K562 (cell line): ENCODE data around the gene PDCD11. TPM values are rescaled to one million over a fixed set of nuclear protein-coding genes. Genes with fewer than 3 reads are reported as not detected.

Source experiments
- ATAC-seq: fragments of 200-7000 bp; cut with Tn5 transposase; 3 replicates; pipeline ENCODE4 v1.9.1; 2020; ENCODE audit warnings: moderate library complexity
- BruUV-seq: library from RNA; stranded (reverse); fragments of 400-500 nt; replicated peaks from 2 replicates; lab custom pipeline; 2021; lab: Mats Ljungman, UMichigan
- CTCF ChIA-PET: fragments of 300-600 bp; formaldehyde crosslinking; extraction: SDS; loops from one replicate; lab custom pipeline; 2021; ENCODE audit warnings: low intra/inter-chr PET ratio; lab: Yijun Ruan, JAX
- POLR2A ChIA-PET: fragments of 300-600, 350-650 bp; sonication (Branson Sonifier 250); formaldehyde crosslinking; extraction: SDS; loops from one replicate; lab custom pipeline; 2021; ENCODE audit warnings: antibody characterized with exemption, inconsistent platforms; lab: Yijun Ruan, JAX
- DNase-seq, 4 experiments: peaks; one replicate each; pipeline versions ENCODE4 v3.0.0 to v3.0.0-alpha.2; 2011 to 2018; ENCODE audit warnings: low spot score in 3 of 4, mixed read lengths in 3 of 4; ENCODE audit errors: extremely low read depth in 1 of 4
- FAIRE-seq: peaks from 2 replicates; lab custom pipeline; 2011; peaks lifted over from hg19 to GRCh38; lab: Jason Lieb, UNC
- H2AFZ ChIP-seq: 2 replicates; pipeline ENCODE4 v1.6.0; 2011; ENCODE audit warnings: low read depth, low read length, control low read depth, inconsistent platforms
- H3K27ac ChIP-seq: fragments of 200-600 bp; 3 replicates; pipeline ENCODE4 v1.8.0; 2011; ENCODE audit warnings: low read depth, mild to moderate bottlenecking, control low read depth, inconsistent platforms, low read length, moderate library complexity, mixed read lengths; ENCODE audit errors: extremely low read depth
- H3K27me3 ChIP-seq, 2 experiments: fragments of 300-600 bp in 1 of 2; 2 replicates in 1 of 2; 3 replicates in 1 of 2; pipeline versions ENCODE4 v1.6.0 to v1.8.0; 2011; ENCODE audit warnings: inconsistent platforms in 2 of 2, low read length in 2 of 2, mild to moderate bottlenecking in 1 of 2, mixed read lengths in 1 of 2, moderate library complexity in 1 of 2; ENCODE audit not compliant: control insufficient read depth in 2 of 2, insufficient read depth in 2 of 2
- H3K36me3 ChIP-seq: fragments of 300-600 bp; 3 replicates; pipeline ENCODE4 v1.8.0; 2011; ENCODE audit warnings: mild to moderate bottlenecking, low read length, inconsistent platforms; ENCODE audit not compliant: control insufficient read depth, insufficient read depth
- H3K4me1 ChIP-seq, 2 experiments: fragments of 200-600 bp in 1 of 2; replicated peaks in 1 of 2; 2 replicates in 1 of 2; 3 replicates in 1 of 2; pipeline versions ENCODE4 v1.5.1 to v1.8.0; 2011; ENCODE audit warnings: inconsistent platforms in 2 of 2, low read length in 2 of 2, mild to moderate bottlenecking in 1 of 2, mixed read lengths in 1 of 2, moderate library complexity in 1 of 2; ENCODE audit not compliant: control insufficient read depth in 2 of 2, insufficient read depth in 2 of 2
- H3K4me2 ChIP-seq: 2 replicates; pipeline ENCODE4 v1.6.1; 2011; ENCODE audit warnings: low read length, control low read depth, inconsistent platforms, mixed read lengths; ENCODE audit not compliant: insufficient read depth
- H3K4me3 ChIP-seq: fragments of 200-600 bp; sonication (generic), shearing (Covaris generic); 2 replicates; pipeline ENCODE4 v1.5.1; 2016; ENCODE audit warnings: control low read depth, inconsistent platforms
- H3K79me2 ChIP-seq: fragments of 200-600 bp; 3 replicates; pipeline ENCODE4 v1.8.0; 2011; ENCODE audit warnings: low read length, inconsistent platforms; ENCODE audit not compliant: control insufficient read depth, insufficient read depth
- H3K9ac ChIP-seq, 2 experiments: 2 replicates each; pipeline versions ENCODE4 v1.6.0 to v1.6.1; 2011; ENCODE audit warnings: low read depth in 2 of 2, low read length in 2 of 2, control low read depth in 1 of 2, inconsistent platforms in 1 of 2, mild to moderate bottlenecking in 1 of 2, mixed read lengths in 1 of 2; ENCODE audit not compliant: insufficient read depth in 1 of 2
- H3K9me1 ChIP-seq: one replicate; pipeline ENCODE4 v1.6.0; 2011; ENCODE audit warnings: inconsistent platforms, mild to moderate bottlenecking, low read length, moderate library complexity; ENCODE audit not compliant: control insufficient read depth, insufficient read depth
- H3K9me3 ChIP-seq: replicated peaks from 2 replicates; pipeline ENCODE4 v1.5.1; 2011; ENCODE audit warnings: low read depth, low read length, inconsistent platforms; ENCODE audit not compliant: control insufficient read depth, insufficient read depth
- H4K20me1 ChIP-seq: replicated peaks from 2 replicates; pipeline ENCODE4 v1.6.1; 2011; ENCODE audit warnings: low read length, inconsistent platforms, mixed read lengths; ENCODE audit not compliant: control insufficient read depth, insufficient read depth
- LEF1 ChIP-seq: fragments of 450-650 bp; IDR thresholded peaks from 2 replicates; pipeline ENCODE4 v1.6.1; 2016; ENCODE audit warnings: mild to moderate bottlenecking
- NBN ChIP-seq: fragments of 450-650 bp; IDR thresholded peaks from 2 replicates; pipeline ENCODE4 v1.6.1; 2016; ENCODE audit warnings: low read depth, mild to moderate bottlenecking
- NFE2 ChIP-seq: IDR thresholded peaks from 2 replicates; pipeline ENCODE4 v1.6.1; 2014; ENCODE audit warnings: antibody characterized with exemption, low read depth
- NR0B1 ChIP-seq: fragments of 450-650 bp; IDR thresholded peaks from one replicate; pipeline ENCODE4 v1.6.1; 2018; ENCODE audit warnings: mild to moderate bottlenecking, moderate library complexity; ENCODE audit not compliant: partially characterized antibody
- RBM15 ChIP-seq: fragments of 200-400 bp; formaldehyde crosslinking; IDR thresholded peaks from 2 replicates; pipeline ENCODE4 v1.6.1; 2018; ENCODE audit warnings: mild to moderate bottlenecking, low read length, moderate library complexity; ENCODE audit not compliant: insufficient read depth
- RBM17 ChIP-seq: fragments of 200-400 bp; formaldehyde crosslinking; IDR thresholded peaks from 2 replicates; pipeline ENCODE4 v1.6.1; 2017; ENCODE audit warnings: low read depth, mild to moderate bottlenecking, low read length, borderline replicate concordance
- SUPT5H ChIP-seq: fragments of 450-650 bp; IDR thresholded peaks from 2 replicates; pipeline ENCODE4 v1.6.1; 2016
- ZEB2 ChIP-seq: fragments of 450-650 bp; IDR thresholded peaks from 2 replicates; pipeline ENCODE4 v1.6.1; 2016
- ZFP36 ChIP-seq: fragments of 150-350 bp; IDR thresholded peaks from 2 replicates; pipeline ENCODE4 v1.6.1; 2018; ENCODE audit warnings: low read length, low read depth; ENCODE audit not compliant: partially characterized antibody
- ZFP91 ChIP-seq: sonication (generic); formaldehyde crosslinking; IDR thresholded peaks from 2 replicates; pipeline ENCODE4 v1.8.0; 2022; ENCODE audit warnings: mild to moderate bottlenecking, missing genetic modification reagents
- ZNF232 ChIP-seq: sonication (generic); formaldehyde crosslinking; IDR thresholded peaks from 2 replicates; pipeline ENCODE4 v1.8.0; 2022; ENCODE audit warnings: mild to moderate bottlenecking, missing genetic modification reagents
- ZNF668 ChIP-seq: fragments of 250-450 bp; sonication (Bioruptor Pico); IDR thresholded peaks from 2 replicates; pipeline ENCODE4 v1.8.0; 2022; ENCODE audit warnings: mild to moderate bottlenecking, inconsistent platforms
- WGBS: fragments of 100-300 bp; shearing (Covaris generic); methylation state at CpG from one replicate; pipeline ENCODE4 v1.1.6; 2016; ENCODE audit warnings: low coverage, mixed read lengths; ENCODE audit not compliant: insufficient coverage; ENCODE audit errors: missing lambda C conversion rate; 5-methylcytosine and 5-hydroxymethylcytosine counted together
- in situ Hi-C: fragments of 300-500 bp; cut with MboI; formaldehyde crosslinking; loops from 4 replicates; pipeline ENCODE4 v1.15.0; 2018; ENCODE audit warnings: inconsistent platforms, mixed read lengths
- intact Hi-C: fragments of 100-400 bp; cut with micrococcal nuclease; formaldehyde crosslinking; loops from 2 replicates; pipeline ENCODE4 v1.14.2; 2022
- polyA plus RNA-seq, 8 experiments: library from polyadenylated mRNA; depleted of rRNA in 4 of 8; stranded (reverse) in 5 of 8; unstranded in 3 of 8; fragments of >200 nt; fragmentation: Nextera tagmentation in 2 of 8; fragmentation: Illumina TruSeq in 1 of 8; extraction: Ambion mirVana in 2 of 8; extraction: Trizol in 1 of 8; gene quantifications; 2 replicates each; pipeline versions ENCODE4 v1.2.1 to v1.2.3, GENCODE V29; 2011 to 2014; ENCODE audit warnings: inconsistent platforms in 1 of 8, missing spikeins in 1 of 8
- total RNA-seq, 7 experiments: library from RNA; depleted of rRNA in 6 of 7; stranded (reverse); fragments of >200 nt in 6 of 7; fragmentation: Illumina TruSeq in 2 of 7; extraction: Trizol in 2 of 7; gene quantifications; 2 replicates each; pipeline versions ENCODE4 v1.2.1 to v1.2.3, GENCODE V29; 2011 to 2021; ENCODE audit warnings: low replicate concordance in 1 of 7

PDCD11 gene
- total and polyA plus RNA-seq, 9 of the 15 experiments (the other 6 are each of a cell fraction or from before 2014, with no cell fraction given) = 14.8 to 73.8 (median 50.0) TPM

GRCh38 chr10:103457896-103458583 is 61.6 kb downstream of the PDCD11 start:
- no peak overlapping the region for H2AFZ ChIP-seq
- H3K27me3 ChIP-seq = no peaks in the 10 kb centered on the region; a peak in 2 of 5 replicates
- no peak overlapping the region for H3K4me2 ChIP-seq
- ATAC-seq = no peak
- intact Hi-C loops = no loop called here
- H3K9me1 ChIP-seq = no peaks in the 10 kb centered on the region
- no TSS peak for BruUV-seq
- ChIA-PET POLR2A (interaction anchor here (0.6 kb wide), 1 partner anchor 52 kb away, joined by 3 read pairs; no protein-coding TSS in a partner anchor), CTCF (no interaction called here)
- H3K4me1 ChIP-seq = peaks cover 0 to 6% of the 10 kb centered on the region in 2 experiments; a peak in 2 of 5 replicates
- FAIRE-seq = no peak
- WGBS = 42% methylated on average over 27 of the region's 39 CpGs
- no peak overlapping the region for H3K27ac ChIP-seq
- H3K9me3 ChIP-seq = no peaks in the 10 kb centered on the region
- H3K36me3 ChIP-seq = no peaks in the 10 kb centered on the region
- H3K79me2 ChIP-seq = no peaks in the 10 kb centered on the region
- no peak overlapping the region for H3K4me3 ChIP-seq
- no peaks in the 10 kb centered on the region; the same call in 1 of the 2 replicates for H4K20me1 ChIP-seq
- H3K9ac ChIP-seq = no peak overlapping the region
- in situ Hi-C loops = no loop called here
- DNase-seq = no peak
- TF ChIP-seq NBN = no peak
- no peak for TF ChIP-seq RBM17
- no peak for TF ChIP-seq ZNF232
- no peak for TF ChIP-seq ZEB2
- no peak for TF ChIP-seq SUPT5H
- TF ChIP-seq LEF1 = no peak
- no peak for TF ChIP-seq ZNF668 (CRISPR knock-in tag)
- TF ChIP-seq NR0B1 = no peak
- no peak for TF ChIP-seq RBM15
- no peak for TF ChIP-seq ZFP91 (CRISPR knock-in tag)
- no peak for TF ChIP-seq NFE2
- TF ChIP-seq ZFP36 = no peak
